GM19468 (cell line): Measurements from ENCODE around the gene POR.
"Not testable (repeated sequence)": the region's sequence is repeated elsewhere in the genome, so short reads cannot be mapped to it uniquely, and the experiment has no call there.

Source experiments
- ATAC-seq: cut with Tn5 transposase; IDR thresholded peaks from one replicate; pipeline ENCODE4 v1.9.1; 2021; ENCODE audit warnings: mild to moderate bottlenecking, moderate library complexity, moderate number of reproducible peaks; ENCODE audit not compliant: unreplicated experiment; ENCODE audit errors: extremely low read depth

The POR gene

GRCh38 chr7:76008156-76008687, 93.3 kb downstream of the POR start:
- ATAC-seq: no peak

GRCh38 chr7:76009672-76010600, 95.0 kb downstream of the POR start:
- ATAC-seq: no peak

- no peak for ATAC-seq
Observed at GRCh38 chr7:76011442-76011861, 96.5 kb downstream of the POR start.

- ATAC-seq: no peak
Observed at GRCh38 chr7:76016191-76016947, 101.4 kb downstream of the POR start.

- ATAC-seq: not testable (repeated sequence)
Observed at GRCh38 chr7:76018520-76018919, 103.6 kb downstream of the POR start.

GRCh38 chr7:76020031-76020714, 105.2 kb downstream of the POR start:
- ATAC-seq: no peak

GRCh38 chr7:76022026-76022780, 107.2 kb downstream of the POR start:
- no peak for ATAC-seq

- no peak for ATAC-seq
Observed at GRCh38 chr7:76023002-76023401, 108.0 kb downstream of the POR start.

GRCh38 chr7:76029682-76030081, 114.7 kb downstream of the POR start:
- not testable (repeated sequence) for ATAC-seq

- no peak for ATAC-seq
Observed at GRCh38 chr7:76031964-76032363, 117.0 kb downstream of the POR start.
